Hypothalamus (tissue), 51 donors: ENCODE results near the gene EBF3.

Experiments
- DNase-seq, 51 donors: peaks; one replicate each; lab custom pipeline; 2025; lab: John Stamatoyannopoulos, UW

Gene EBF3

DNA sequence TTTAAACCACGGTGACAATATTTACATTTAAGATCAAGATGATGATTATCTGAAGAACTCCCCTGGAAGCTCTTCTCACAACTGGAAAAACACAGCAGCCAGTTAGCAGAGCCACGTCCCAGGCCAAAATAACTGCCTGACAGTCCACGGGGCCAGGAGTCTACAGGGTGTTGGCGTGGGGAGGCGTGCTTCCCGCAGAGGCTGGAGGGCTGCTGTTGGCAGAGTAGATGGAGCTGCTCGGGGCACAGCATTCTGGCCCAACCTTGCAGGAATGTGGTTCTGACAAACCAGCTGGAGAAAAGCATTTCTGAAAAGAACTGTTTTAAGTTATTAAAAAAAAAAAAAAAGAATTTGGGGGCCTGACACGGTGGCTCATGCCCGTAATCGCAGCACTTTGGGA lies 177.9 kb downstream of the EBF3 start:
- DNase-seq, result no peak

DNA sequence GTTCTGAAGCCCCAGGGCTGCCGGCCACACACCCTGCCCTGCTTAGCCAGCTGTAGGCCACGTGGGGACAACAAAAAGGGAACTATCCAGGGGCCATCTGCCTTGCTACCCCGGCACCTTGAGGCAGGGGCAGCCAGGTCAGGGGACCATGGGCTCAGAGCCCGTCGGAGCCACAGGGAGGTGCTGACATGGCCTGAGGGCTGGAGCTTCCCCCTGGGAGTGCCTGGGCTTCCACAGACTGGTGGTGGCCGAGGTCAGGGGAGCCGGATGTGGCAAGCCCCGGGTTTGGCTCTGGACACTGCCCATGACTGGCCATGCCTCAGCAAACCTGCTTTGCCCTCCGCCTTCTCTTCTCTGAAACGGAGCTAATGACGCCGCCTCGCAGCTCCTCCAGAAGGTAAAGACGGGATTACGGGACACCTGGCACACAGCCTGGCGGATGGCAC lies 178.5 kb downstream of the EBF3 start:
- DNase-seq, result no peak
